HG03108 (cell line): Measurements from ENCODE around the gene EGR1.

ENCODE experiments used
- ATAC-seq: cut with Tn5 transposase; IDR thresholded peaks from one replicate; pipeline ENCODE4 v1.9.1; 2021; ENCODE audit warnings: moderate library complexity; ENCODE audit not compliant: unreplicated experiment

The EGR1 gene

DNA sequence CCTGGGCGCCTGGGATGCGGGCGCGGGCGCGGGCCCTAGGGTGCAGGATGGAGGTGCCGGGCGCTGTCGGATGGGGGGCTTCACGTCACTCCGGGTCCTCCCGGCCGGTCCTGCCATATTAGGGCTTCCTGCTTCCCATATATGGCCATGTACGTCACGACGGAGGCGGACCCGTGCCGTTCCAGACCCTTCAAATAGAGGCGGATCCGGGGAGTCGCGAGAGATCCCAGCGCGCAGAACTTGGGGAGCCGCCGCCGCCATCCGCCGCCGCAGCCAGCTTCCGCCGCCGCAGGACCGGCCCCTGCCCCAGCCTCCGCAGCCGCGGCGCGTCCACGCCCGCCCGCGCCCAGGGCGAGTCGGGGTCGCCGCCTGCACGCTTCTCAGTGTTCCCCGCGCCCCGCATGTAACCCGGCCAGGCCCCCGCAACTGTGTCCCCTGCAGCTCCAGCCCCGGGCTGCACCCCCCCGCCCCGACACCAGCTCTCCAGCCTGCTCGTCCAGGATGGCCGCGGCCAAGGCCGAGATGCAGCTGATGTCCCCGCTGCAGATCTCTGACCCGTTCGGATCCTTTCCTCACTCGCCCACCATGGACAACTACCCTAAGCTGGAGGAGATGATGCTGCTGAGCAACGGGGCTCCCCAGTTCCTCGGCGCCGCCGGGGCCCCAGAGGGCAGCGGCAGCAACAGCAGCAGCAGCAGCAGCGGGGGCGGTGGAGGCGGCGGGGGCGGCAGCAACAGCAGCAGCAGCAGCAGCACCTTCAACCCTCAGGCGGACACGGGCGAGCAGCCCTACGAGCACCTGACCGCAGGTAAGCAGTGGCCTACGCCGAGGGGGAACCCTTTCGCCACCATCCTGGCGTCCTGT lies at the start of gene EGR1:
Gene EGR1, plus strand, starts transcription at position 219 of the 864 bp plus-strand sequence. Its CDS starts 283 bp downstream, at position 502.
- peak; percentile 44 for ATAC-seq

DNA sequence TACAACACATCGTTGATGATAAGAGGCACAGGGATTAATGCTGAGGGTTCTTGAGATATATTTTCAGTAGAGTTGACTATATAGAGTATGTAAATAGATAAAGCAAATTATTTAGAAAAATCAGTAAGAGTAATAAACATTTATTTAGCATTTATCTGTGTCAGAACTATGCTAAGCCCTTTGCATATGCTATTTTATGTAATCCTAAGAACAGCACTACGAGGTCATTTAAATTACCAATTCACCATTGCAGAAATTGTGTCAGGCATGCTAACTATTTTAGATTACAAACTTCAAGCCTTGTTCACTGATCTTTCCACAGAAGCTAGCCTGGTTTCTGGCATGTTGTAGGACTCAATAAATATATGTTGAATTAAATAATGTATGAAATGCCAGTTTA lies 46.8 kb upstream of the EGR1 start:
- no peak for ATAC-seq

DNA sequence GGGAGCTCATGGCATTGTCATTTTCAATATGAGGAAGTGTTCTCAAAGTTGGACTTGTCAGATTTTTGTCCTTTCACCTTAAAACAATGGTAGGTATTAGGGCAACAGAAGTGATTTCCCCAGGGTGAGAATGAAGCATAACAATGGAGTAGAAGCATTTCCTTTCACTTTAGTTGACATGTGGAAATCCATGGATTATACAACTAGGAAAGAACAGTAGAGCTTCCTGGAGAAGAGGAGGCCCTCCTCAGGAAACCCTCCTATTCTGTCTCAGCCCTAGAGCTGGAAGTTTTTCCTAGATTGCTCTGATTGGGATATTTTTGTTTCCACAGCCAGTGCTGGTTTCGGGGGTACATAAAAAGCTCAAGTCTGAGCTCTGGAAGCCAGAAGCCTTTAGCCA lies 40.2 kb upstream of the EGR1 start:
- no peak for ATAC-seq

DNA sequence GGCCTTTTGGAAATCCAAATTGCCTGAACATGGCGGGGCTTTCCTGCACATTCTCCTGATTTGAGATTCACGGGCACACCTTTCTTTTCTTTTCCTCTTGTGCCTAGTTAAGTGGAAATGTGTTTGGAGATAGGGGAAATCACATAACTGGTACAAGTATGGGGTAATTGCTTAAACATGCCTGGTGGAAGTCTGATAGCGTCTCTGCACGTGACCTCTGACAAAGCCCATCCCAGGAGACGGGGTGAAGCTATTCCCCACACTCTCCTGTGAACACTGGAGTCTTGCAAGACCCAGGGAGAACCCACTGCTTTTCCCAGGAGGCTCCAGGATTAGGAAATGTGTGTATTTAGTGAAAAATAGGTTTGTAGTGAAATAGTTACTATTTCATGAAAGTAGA lies 29.3 kb upstream of the EGR1 start:
- ATAC-seq = no peak

DNA sequence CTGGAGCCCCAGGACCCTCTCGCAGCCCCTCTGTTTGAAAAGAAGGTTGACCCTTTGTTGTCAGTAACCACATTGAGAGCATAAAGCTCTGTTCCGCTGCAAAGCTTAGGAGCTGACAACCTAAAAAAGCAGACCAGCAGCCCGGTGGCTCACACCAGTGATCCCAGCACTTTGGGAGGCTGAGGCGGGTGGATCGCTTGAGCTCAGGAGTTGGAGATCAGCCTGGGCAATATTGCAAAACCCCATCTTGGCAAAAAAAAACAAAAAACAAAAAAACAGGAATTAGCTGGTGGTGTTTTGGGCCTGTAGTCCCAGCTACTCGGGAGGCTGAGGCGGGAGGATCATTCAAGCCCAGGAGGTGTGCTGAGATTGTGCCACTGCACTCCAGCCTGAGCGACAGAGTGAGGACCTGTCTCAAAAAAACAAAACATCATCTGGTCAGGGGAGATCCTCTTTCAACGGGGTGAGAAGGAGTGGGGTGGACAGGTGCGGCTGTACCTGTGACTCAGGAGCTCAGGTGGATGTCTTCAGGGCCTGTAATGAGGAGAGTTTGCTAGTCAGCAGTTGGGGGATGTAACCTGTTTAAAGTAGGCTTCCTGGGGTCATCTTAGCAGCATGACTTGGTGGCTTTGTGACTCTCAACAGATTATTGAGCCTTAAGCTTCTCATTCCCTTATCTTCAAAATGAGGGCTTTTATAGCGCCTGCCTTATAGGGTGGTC lies 27.1 kb upstream of the EGR1 start:
- ATAC-seq = no peak

DNA sequence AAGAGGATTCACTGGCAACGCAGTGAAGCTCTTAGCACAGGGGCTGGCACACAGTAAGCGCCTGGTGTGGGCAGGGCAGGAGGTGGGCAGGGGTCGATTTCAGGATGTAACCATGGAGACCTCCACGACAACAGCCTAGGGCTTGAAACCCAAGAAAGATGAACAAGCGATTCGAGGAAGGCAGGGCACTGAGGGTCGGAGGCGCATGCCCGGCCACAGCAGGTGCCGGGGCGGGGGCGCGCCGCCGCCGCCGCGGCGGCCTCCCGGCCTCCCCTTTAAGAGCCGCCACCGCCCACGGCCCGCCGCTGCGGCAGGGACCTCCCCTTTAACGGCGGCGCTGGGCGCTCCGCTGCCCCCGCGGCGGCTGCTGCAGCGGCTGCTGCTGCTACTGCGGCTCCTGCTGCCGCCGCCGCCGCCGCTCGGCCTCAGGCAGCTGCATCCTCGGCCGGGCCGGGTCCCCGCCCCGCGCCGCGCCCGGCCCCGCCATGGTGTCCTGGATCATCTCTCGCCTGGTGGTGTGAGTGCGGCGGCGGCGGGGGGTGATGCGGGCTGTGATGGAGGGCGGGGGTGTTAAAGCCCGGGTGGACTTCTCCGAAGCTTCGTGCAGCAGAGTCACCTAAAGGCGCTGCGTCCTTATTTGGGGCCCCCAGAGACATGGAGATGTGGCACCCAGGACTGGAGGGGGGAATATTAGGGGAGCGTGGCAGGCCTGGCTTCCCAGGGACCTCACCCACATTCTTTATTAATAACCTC lies 26.4 kb upstream of the EGR1 start, which contains the start of gene REEP2:
Gene REEP2, plus strand, starts transcription at position 334 of the 753 bp plus-strand sequence. Its CDS starts 152 bp downstream, at position 486.
- ATAC-seq = peak; percentile 64

DNA sequence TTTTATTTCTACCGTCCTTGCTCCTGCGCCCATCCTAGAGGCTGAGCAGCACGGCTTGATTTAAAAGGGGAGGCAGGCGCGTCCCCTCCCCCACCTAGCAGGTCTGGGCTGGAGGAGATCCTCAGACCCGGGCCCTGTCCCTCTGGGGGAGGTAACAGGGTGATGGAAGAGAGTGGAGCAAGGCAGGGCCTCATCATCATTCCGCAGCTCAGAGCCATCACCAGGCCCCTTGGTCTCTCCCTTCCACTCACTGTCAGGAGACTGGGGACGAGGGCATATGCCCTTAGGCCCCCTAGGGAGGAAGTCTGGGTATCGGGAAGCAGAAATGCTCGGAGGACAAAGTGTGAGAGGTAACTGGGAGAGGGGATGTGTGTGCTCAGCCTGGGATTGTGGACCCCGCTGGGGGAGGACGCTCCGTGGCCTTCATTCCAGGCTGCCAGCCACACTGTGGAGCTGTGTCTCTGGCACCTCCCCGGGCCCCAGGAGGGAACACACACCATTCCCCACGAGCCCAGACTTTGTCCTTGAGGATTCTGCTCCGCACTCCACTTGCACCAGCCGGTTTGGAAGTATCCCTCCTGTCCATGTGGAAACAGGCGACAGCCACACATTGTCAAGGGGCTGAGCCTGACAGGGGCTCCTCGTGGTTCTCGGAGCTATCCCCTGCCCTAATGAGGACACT lies 25.7 kb upstream of the EGR1 start:
- ATAC-seq = no peak

DNA sequence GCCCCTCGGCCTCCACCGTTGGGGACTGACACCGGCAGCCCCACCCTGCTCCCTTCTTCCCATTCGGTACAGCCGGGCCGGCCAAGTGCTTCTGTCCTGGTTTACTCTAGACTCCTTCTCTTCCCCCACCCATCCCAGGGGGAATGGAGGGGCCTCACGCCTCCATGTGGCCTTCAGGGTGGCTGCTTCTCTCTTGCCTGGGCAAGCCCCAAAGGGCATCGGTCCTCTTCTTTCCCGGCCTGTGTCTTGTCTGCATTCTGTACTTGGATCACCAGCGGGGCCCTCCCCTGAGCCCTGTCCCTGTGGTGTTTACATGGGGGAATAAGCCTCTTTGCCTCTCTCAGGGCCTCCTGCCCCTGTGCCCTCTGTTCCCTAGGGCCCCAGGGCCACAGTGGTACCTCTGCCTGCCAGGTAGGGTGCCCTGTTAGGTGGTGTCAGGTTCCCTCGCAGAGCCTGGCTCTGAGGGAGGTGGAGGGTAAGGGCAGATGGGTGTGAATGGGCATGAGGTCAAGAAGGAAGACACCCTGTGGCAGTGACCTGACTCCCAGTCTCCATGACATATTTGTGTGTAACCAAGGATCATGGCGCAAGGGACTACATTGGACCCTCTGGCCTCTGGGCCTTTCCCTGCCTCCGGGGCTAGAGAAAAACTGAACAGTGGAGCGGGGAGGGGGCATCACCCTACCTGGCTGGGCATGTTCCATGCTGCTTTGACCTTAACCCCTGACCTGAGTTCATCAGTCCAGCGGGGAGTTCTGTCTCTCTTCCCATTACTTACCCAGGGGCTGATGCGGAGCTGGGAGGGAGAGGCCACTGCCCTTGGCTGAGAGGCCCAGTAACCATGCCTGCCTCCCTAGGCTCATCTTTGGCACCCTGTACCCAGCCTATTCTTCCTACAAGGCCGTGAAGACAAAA lies 24.9 kb upstream of the EGR1 start:
- ATAC-seq = no peak

DNA sequence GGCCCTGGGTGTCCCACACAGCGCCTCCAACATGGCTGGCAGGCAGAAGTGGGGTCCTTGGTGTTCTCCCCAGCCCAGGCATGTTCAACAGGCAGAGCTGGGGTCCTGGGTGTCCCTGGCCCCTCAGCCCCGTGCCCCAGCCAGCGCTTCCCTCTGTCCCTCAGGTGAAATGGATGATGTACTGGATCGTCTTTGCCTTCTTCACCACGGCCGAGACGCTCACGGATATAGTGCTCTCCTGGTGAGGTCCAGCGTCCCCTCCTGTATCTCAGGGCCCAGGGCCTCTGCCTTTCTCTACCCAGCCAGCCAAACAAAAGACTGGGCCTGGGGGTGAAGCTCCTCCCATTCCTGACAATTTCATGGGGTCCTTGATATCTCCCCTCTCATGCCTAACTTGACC lies 24.1 kb upstream of the EGR1 start:
- ATAC-seq = no peak

DNA sequence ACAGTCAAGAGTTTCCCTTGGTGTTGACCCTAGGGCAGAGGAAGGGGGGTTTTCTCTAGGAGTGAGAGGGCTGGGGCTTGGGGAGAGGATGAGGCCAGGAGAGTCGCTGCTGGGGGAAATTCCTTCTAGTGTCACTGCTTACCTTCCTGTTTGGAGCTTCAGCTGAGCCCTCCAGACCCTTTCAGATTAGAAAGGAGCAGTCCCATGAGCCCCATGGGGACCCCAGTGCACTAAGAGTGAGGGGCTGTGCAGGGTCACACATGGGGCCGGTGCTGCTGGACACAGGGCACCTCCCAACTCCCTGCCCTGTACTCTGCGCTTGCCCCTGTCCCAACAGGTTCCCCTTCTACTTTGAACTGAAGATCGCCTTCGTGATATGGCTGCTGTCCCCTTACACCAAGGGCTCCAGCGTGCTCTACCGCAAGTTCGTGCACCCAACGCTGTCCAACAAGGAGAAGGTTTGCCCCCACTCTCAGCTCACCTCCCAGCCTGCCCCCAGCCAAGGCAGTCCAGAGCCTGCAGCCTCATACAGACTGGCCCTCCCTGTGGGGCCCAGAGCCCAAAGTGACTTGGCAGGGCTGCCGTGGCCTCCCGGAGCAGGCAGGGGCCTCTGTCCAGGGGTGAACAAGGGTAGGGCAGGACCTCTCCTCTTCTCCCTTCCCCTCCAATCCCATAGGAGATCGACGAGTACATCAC lies 21.1 kb upstream of the EGR1 start:
- ATAC-seq = no peak

DNA sequence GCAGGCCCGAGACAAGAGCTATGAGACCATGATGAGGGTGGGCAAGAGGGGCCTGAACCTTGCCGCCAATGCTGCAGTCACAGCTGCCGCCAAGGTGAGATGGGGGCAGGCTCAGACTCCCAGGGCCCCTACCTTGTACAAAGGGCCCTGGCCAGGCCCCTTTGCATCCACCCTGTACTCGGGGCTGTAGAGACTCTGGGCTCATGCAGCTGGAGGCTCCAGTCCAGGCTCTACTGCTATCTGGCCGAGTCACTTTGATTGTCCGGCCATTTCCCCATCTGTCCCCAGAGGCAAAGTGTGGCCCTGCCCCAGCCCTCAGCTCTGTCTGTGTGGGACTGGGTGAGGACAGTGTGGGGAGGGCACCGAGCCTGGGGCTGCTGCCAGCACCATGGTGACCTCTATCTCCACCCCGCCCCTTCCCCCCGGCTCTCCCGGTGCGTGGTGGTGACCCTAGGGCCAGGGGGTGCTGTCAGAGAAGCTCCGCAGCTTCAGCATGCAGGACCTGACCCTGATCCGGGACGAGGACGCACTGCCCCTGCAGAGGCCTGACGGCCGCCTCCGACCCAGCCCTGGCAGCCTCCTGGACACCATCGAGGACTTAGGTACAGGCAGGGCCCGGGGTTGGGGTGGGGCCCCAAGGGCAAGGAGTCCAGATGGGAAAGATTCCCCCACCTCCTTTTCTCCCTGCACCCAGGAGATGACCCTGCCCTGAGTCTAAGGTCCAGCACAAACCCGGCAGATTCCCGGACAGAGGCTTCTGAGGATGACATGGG lies 20.3 kb upstream of the EGR1 start:
- ATAC-seq = no peak

DNA sequence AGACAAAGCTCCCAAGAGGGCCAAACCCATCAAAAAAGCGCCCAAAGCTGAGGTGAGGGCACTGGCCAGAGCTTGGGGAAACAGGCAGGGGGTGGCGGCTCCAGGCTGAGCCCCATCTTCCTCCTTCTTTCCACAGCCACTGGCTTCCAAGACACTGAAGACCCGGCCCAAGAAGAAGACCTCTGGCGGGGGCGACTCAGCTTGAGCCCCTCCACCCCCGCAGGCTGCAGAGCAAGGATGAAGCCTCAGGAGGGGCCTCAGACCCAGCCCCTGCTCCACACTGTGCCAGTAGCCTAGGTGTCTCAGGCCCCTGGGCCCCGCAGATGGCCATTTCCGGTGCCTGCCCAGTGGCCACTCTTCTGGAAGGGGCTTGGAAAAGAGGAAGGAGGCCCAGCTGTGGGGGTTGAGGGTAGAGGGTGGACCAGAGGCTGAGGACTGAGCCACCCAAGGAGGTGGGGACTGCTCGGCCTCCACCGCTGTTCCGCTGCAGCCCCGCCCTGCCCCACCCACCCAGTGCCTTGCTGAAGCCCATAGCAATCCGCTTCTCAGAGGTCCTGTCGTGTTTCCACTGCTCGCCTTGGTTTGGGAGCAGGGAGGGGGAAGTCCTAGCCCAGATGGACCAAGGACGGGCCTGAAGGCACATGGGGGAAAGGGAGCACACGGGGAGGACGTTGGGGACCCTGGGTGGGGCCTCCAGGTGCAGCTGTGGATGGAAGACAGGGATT lies 19.6 kb upstream of the EGR1 start:
- no peak for ATAC-seq

DNA sequence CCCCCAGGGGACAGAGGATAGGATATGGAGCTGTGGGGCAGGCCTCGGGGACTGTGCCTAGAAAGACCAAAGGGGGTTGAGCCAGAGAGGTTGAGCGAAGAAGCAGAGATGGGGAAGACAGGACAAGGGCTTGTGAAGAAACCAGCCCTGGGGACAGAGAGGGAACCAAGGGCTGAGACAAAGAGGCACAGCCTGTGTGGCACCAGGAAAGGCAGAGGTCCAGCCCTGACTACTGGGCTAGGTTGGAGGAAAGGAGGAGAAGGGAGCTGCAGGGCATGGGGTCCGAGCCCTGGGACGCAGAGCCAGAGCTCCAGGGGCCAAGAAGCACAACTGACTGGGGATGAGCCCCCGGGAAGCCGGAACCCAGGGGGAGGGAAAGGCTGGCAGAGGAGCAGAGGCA lies 17.2 kb upstream of the EGR1 start:
- ATAC-seq = no peak

DNA sequence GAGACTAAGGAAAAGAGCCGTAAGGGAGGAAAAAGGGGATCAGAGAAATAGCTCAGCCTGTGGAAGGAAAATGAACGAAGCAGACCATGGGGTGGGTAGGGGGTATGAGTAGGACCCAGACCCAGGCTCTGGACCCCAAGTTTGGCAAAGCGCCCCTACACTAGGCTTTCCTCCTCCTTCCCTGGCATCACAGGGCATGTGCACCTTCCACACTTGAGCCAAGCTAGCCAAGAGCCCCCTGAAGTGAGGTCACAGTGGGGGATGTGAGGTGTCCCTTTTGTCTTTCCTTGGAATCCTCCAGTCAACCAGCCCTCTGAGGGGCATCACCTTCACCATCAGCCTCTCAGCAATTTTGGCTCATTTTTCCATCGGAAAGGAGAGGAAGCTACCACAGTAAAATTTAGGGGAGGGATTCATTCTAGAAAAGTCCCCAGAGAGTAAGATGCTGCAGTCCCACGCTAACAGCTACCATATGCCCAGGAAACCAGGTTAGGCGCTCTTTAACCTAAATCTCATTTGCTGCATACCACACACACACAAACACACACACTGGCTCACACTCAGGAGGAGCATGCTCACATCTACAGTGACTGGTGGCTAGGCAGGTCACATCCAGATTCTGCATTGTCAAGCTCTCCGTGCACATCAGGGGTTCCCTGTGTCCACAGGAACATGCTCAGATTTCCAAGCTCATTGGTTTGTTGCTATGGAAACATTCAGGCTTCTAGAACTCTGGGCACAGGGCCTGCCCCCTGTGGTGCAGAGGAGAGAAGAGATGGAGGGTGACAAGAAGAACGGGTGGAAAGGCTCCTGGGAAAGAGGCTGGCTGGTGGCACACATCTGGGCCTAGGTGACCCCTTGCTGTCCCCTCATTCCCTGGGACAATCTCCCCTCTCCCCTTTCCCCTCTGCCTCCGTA lies 16.5 kb upstream of the EGR1 start:
- no peak for ATAC-seq

DNA sequence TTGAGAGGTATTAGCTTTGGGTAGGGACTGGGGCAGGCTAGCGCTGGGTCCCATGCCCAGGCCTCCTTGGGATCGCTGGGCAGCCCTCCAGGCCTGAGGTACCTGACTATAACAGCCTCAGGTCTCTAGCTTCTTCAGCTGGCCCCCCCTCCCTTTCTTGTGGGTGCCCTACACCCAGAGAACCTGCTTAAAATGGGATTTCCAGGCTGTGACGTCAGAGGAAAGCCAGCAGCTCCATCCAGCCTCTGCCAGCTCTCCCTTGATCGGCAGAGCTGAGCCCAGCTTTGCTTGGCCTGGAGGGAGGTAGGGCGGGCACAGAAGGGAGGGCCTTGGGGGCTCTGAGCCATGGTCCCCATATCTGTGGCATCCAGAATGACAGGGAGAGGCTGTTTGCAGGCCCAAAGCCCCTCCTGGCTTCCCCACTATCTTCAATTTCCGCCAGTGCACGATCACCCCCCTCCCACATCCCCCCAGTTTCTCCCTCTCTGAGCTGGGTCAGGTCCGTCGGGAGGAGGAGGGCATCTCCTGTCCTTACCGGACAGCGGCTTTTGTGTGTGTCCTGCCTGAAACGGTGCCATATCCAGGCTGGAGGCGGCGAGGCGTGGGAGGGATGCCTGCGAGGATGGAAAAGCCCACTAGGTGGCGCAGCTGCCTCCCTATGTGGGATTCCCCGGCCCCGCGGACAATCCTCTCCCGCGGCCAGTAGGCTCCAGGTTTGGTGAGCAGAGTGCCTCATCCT lies 15.6 kb upstream of the EGR1 start:
- peak; percentile 70 for ATAC-seq

DNA sequence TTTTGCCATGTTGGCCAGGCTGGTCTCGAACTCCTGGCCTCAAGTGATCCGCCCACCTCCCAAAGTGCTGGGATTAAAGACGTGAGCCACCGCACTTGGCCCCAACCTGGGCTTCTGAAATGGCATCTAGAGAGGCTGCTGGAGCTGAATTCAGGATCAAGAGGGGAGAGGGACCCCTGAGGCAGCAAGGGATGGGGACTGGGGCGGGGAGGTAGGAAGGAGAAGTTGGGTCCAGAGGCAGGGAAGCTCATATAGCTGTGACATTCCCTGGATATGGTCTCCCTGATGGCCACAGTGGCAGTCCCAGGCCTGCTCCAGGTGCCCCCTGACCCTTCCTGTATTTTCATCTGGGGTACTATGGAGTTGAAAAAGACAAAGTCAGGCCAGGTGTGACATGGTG lies 14.3 kb upstream of the EGR1 start:
- ATAC-seq = no peak
